Measurements from ENCODE around the gene LGALS7. TPM values are rescaled to one million over a fixed set of nuclear protein-coding genes. Genes with fewer than 3 reads are reported as not detected.

The LGALS7 gene
- total and polyA plus RNA-seq, 2 of the 8 experiments (the other 6 are each of a cell fraction or from before 2014, with no cell fraction given), result 0.32 TPM; not detected in 1

DNA sequence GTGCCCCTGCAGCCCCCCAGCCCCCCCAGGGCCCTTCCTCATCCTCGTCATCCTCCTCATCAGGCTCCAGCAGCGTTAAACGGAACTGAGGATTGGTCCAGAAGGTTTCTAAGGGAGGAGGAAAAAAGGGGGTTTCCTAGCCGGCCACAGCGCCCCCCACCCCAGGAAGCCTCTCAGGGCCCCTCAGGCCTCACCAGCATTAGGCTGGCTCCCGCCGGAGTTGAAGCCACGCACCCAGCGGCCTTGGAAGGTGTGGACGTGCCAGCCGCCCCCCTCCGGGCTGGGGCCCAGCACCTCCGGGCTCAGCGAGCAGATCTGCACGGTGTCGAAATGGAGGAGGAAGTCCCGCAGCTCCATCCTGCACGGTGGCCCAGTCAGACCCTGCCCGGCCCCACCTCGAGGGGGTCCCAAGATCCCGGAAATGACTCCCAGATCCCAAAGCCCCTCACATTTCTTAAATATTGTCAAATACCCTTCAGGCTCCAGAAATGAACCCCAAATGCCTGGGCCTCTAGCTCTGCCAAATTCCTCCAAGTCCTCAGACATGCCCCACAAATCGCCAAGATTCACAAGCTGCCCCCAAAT, 35.9 kb downstream of the LGALS7 start (continued):
- TF ChIP-seq SP2 (IDR thresholded peaks at IDR 0.05; ENCODE audit: low read length) (no peak), BACH1 (IDR thresholded peaks at IDR 0.05; ENCODE audit: low read length) (no peak), PHF8 (conservative IDR thresholded peaks at IDR 0.05; ENCODE audit: low read depth, low read length) (no peak), SAP30 (IDR thresholded peaks at IDR 0.05; ENCODE audit: insufficient read depth, insufficient replicate concordance, low read length) (no peak), SP4 (IDR thresholded peaks at IDR 0.05; ENCODE audit: low read length) (no peak), KDM5A (IDR thresholded peaks at IDR 0.05; ENCODE audit: low read length) (no peak), GTF2F1 (IDR thresholded peaks at IDR 0.05; ENCODE audit: borderline replicate concordance, low read depth, low read length) (no peak)
- TF ChIP-seq, protein P1, sequence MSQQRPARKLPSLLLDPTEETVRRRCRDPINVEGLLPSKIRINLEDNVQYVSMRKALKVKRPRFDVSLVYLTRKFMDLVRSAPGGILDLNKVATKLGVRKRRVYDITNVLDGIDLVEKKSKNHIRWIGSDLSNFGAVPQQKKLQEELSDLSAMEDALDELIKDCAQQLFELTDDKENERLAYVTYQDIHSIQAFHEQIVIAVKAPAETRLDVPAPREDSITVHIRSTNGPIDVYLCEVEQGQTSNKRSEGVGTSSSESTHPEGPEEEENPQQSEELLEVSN (IDR thresholded peaks at IDR 0.05), result no peak

All from H1 (cell line).